Activated CD4-positive, alpha-beta T cell treated with anti-CD3 and anti-CD28 coated beads for 1 hour (primary cell): ENCODE measurements around the gene SMYD3.
"Not testable (repeated sequence)": the region's sequence is repeated elsewhere in the genome, so short reads cannot be mapped to it uniquely, and the experiment has no call there.

Source experiments
- DNase-seq: peaks from one replicate; pipeline ENCODE4 v3.0.0-alpha.2; 2020

SMYD3 gene

DNA sequence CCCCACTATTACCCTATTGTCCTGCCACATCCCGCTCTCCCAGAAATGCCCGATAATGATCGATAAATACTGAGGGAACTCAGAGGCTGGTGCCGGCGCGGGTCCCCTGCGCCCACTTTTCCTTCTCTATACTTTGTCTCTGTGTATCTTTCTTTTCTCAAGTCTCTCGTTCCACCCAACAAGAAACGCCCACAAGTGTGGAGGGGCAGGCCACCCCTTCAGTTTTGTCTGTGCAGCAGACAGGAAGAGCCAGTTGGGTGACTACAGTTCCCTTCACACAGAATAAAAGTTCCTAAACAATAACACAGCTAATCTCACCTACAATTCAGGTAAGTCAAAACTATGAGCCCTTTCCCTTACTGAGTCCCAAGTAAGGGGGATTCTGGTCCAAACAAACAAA, 423.7 kb downstream of the SMYD3 start:
- no peak for DNase-seq

DNA sequence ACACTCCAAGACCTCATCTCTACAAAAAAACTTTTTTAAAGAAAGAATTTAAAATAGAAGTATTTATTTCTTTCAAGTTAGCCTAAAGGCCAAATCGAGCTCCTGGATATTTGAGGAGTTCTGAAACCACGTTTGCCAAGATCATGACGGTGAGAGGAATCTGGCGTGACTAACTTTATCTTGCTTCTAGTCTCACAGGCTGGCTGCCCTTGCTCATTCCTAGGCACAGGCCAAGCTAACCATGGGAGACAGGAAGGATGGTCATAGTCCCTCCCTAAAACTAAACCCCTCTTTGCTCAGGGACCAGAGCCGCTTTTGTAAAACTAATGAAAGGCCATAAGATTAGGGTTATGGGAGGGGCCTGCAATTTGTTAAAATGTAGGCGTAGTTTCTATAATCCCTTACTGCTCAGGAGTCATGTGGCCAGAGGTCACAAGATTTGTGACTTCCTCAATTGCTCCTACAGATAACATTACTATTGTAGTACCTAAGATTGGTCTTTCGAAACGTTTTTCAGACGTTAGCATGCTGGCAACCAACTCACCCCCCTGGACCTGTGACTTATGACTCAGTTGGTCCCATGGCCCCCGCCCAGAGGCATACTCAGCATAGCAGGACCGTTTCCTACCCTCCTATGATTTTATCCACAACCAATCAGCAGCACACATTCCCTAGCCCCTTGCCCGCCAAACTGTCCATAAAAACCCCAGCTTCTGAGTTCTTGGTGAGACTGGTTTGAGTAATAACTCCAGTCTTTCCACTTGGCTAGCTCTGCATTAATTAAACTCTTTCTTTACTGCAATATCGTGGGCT, 425.0 kb downstream of the SMYD3 start:
- no peak for DNase-seq

DNA sequence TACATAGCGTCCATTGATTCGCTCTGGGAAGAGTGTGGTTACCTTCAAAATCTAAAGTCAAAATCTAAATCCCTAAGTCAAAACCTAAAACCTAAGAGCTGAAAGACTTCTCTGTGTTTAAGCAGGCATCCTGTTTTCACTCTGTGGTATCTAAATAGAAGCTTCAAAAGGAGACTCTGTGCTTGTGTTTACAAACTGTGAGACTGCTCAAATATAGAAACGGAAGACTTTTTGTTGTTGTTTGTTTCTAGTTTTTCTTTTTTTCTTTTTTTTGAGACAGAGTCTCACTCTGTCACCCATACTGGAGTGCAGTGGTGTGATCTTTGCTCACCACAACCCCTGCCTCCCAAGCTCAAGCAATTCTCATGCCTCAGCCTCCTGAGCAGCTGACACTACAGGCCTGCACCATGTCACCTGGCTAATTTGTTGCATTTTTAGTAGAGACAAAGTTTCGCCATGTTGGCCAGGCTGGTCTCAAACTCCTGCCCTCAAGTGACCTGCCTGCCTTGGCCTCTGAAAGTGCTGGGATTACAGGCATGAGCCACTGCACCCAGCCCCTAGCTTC, 425.9 kb downstream of the SMYD3 start:
- DNase-seq = no peak

DNA sequence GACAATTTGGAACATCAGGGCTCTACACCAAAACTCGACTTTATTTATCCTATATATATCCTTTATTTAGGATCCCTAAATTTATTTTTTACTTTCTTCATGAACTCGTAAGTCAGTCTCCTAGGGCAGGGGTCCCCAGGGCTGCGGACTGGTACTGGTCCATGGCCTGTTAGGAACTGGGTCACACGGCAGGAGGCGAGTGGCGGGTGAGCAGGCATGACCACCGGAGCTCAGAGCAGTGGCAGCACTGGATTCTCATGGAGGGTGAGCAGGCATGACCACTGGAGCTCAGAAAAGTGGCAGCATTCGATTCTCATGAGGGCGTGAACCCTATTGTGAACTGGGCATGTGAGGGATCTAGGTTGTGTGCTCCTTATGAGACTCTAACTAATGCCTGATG, 427.0 kb downstream of the SMYD3 start:
- no peak for DNase-seq

DNA sequence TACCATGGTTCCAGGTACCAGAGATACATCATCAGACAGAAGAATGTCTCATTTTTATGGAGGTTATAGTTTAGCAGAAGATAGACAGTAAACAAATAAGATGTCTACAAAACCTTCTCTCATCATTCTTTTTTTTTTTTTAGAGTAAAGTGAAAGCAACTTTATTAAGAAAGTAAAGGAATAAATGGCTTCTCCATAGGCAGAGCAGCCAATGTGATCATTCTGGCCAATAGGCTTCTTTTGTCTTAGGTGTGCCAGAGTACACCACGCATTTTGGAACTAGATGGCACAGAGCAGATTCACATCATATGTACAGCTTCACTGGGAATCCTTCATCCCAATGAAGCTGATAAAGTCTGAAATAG, 428.2 kb downstream of the SMYD3 start:
- DNase-seq = no peak

DNA sequence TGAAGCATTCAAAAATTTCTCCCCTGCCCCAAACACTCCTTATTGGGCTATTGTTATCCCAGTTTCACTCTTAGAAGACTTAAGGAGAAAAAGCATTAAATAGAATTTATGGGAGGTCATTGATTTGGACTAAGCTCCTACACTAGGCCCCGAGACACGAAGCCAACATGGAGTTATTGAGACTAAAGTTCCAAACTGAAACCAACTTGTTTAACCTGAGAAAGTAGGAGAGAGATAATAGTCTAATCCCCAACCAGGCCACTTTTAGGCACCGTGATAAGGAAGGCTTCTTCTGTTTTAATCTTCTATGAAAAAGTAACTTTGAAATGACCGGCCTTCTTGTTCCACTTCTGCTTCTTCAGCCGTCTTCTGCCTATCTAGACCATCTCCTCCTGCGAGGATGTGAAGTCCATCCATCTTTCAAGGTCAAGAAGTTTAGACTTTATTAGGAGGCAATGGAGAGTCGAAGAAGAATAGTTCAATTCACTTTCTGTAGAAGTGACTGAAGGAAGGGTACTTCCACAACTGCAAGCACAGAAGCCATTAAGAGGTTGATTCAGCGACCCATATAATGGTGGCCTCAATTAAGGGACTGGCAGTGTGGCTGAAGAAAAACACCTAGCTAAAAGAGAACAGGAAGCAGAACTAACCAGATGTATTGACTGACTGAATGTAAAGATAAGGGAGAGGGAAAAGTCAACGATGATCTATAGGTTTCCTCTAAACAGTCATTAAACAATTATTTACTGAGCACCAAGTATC, 428.8 kb downstream of the SMYD3 start:
- no peak for DNase-seq

- DNase-seq = no peak
Measured at GRCh38 chr1:246077476-246077875, 429.6 kb downstream of the SMYD3 start.

DNA sequence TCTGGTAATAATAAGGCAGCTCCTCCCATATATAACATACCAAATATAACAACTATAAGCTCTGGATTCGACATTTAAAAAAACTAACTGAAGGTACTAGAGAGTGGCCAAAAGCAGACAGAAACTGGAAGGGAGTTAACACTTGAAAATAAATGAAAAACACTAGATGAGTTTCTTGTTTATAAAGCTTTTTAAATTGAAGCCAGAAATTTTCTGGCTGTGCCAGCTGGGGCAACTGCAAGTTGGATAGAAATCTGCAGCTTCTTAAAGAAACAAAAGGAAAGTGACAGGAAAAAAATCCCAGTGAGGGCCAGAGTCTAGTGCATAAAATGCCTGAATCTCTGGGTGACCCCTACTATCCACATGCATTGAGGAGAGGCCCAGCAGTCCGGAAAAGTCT, 432.7 kb downstream of the SMYD3 start:
- DNase-seq = no peak

- no peak for DNase-seq
Measured at GRCh38 chr1:246072456-246072955, 434.6 kb downstream of the SMYD3 start.

DNA sequence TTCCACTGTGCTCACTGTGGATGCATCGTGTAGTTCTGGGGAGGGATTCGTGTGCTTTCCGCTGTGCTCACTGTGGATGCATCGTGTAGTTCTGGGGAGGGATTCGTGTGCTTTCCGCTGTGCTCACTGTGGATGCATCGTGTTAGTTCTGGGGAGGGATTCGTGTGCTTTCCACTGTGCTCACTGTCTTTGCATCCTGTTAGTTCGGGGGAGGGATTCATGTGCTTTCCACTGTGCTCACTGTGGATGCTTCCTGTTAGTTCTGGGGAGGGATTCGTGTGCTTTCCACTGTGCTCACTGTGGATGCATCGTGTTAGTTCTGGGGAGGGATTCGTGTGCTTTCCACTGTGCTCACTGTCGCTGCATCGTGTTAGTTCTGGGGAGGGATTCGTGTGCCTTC, 435.1 kb downstream of the SMYD3 start:
- not testable (repeated sequence) for DNase-seq

DNA sequence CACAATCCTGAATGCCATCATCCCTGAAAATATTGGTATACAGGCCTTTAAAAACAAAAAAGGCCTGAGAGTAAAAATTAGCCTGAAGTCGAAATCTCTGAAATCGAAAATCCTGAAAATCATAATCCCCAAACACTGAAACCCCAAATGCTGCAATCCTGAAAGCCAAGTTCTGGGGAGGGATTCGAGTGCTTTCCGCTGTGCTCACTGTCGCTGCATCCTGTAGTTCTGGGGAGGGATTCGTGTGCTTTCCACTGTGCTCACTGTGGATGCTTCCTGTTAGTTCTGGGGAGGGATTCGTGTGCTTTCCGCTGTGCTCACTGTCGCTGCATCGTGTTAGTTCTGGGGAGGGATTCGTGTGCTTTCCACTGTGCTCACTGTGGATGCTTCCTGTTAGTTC, 435.5 kb downstream of the SMYD3 start:
- DNase-seq = not testable (repeated sequence)

DNA sequence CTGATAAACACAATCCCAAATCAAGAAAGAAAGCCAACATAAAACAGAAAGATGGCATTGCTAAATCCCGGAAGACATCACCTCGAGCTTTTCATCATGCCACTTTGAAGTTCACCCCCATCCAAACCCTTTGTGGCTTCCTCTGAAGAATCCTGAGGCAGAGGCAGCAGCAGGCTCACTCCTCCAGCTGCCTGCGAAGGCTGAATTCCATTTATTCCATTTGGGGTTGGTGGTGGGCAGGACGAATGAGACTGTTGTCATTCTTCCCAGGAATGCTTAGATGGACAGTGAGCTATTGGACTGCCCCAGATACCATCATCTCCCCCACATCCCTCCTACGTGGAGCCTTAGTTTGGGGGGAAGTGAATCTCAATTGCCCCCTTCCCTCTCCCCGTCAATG, 437.5 kb downstream of the SMYD3 start:
- DNase-seq = no peak

DNA sequence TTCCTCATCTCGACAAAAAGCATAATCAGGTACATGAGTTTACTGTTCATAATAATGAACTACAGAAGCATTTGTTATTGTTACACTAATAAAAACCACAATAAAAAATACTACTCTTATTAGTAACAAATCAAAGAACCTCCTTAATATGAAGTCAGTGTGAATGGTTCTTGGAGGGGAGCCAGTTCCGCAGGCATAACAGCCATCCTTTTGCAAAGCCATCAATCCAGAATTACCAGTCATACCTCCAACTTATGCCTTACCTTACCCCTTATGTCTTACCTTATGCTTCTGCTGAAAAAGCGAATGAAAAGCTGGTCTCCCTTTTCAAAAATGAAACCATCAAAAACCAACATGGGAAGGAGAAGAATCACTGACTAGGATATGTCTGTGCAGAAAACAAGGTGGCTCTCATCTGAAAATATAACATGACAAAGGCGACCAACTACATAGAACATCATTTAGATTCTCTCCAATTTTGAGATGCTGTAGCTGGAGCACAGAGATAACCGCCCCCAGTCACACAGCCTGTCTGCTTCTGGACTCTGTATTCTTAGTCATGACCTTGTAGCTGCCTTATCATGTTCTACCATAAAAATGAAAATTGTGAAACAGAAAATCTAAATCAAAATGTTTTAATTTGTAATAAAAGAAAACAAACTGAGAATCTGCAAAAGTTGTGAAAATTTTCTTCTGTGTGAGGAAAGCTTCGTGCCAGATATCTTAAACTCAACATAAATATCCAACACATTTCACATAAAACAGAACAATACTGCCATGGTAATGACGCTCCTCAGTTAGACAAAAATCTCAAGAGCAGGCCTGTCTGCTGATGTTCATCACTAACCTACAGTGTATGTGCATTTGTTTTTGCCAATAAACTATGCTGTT, 438.2 kb downstream of the SMYD3 start:
- DNase-seq = no peak

- DNase-seq = no peak
Measured at GRCh38 chr1:246068217-246068512, 438.9 kb downstream of the SMYD3 start.

DNA sequence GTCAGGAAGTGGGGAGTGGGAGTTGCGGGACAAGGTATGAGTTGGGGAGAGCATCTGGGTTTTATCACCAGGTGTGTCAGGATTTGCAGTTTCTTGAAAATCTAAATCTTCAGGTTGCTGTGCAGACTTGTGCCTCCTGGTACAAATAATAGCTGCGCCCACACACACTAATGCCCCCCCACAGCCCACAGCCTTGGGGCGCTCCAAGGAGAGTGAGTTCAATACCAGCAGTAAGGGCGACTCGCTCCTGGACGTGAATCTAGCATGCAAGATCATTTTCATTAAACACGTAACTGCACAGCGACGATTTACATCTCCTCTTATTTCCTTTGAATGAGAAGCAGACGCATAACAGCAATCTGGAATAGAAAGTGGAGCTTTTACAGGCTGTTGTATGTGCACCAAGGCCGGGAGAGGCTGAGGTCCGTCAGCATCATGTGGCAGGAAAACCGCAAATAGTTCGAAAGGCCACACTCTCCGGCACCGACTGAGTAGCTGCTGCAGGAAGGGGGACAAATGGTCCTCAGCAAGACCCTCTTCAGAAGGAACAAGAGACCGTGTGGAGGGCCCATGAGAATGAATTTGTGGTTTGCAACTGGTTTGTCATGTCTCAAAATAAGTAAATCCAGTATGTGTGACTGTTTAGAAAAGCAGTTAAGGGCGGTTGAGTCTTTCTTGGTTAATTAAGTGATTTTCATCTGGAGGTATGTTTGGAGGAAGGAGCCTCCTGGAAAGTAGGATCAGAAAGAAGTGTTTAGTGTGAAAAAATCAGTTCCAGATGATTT, 439.5 kb downstream of the SMYD3 start:
- DNase-seq = no peak

GRCh38 chr1:246066573-246066972, 440.5 kb downstream of the SMYD3 start:
- no peak for DNase-seq

GRCh38 chr1:246065592-246065991, 441.5 kb downstream of the SMYD3 start:
- no peak for DNase-seq

DNA sequence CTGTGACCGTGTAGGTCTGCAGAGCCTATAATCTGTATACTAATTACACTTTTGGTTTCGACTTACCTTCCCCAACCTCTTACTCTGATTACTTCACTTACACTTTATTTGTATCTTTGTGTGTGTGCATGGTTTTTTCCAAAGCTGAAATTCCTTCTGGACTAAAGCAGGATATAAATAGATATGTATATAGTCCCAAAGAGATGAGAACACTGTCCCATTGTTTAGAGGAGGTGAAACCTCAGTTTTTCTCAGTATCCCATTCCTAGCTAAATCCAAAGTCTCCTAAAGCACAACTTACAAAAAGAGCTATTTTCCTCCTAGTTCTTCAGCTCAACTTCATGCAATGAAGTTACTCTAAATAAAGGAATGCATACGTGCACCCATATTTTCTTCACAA, 442.2 kb downstream of the SMYD3 start:
- no peak for DNase-seq

- DNase-seq = no peak
Measured at GRCh38 chr1:246063013-246063616, 444.0 kb downstream of the SMYD3 start.

GRCh38 chr1:246058466-246058865, 448.6 kb downstream of the SMYD3 start:
- no peak for DNase-seq

GRCh38 chr1:246052603-246053002, 454.5 kb downstream of the SMYD3 start:
- no peak for DNase-seq
